Ishikawa (cell line): ENCODE measurements around the gene ZNF546.

ENCODE experiments used
- CEBPB ChIP-seq: IDR thresholded peaks from 2 replicates; pipeline ENCODE4 v1.6.1; 2012
- CREB1 ChIP-seq: IDR thresholded peaks from 2 replicates; pipeline ENCODE4 v1.6.1; 2012; ENCODE audit warnings: low read depth
- EGR1 ChIP-seq: IDR thresholded peaks from 2 replicates; pipeline ENCODE4 v1.6.1; 2012
- EP300 ChIP-seq: IDR thresholded peaks from 2 replicates; pipeline ENCODE4 v1.6.1; 2012; ENCODE audit warnings: borderline replicate concordance
- FOXM1 ChIP-seq: IDR thresholded peaks from 2 replicates; pipeline ENCODE4 v1.6.1; 2012; ENCODE audit warnings: low read depth, borderline replicate concordance
- MAX ChIP-seq: IDR thresholded peaks from 2 replicates; pipeline ENCODE4 v1.6.1; 2012
- NFIC ChIP-seq: IDR thresholded peaks from 2 replicates; pipeline ENCODE4 v1.6.1; 2012
- RAD21 ChIP-seq: IDR thresholded peaks from 2 replicates; pipeline ENCODE4 v1.6.1; 2012; ENCODE audit warnings: low read depth
- REST ChIP-seq: IDR thresholded peaks from 2 replicates; pipeline ENCODE4 v1.6.1; 2012; ENCODE audit warnings: low read depth, mild to moderate bottlenecking
- TAF1 ChIP-seq: IDR thresholded peaks from 2 replicates; pipeline ENCODE4 v1.6.1; 2012; ENCODE audit warnings: low read depth, mild to moderate bottlenecking
- TCF12 ChIP-seq: IDR thresholded peaks from 2 replicates; pipeline ENCODE4 v1.6.1; 2012; ENCODE audit warnings: low read depth
- TEAD4 ChIP-seq: IDR thresholded peaks from 2 replicates; pipeline ENCODE4 v1.6.1; 2012
- USF1 ChIP-seq: IDR thresholded peaks from 2 replicates; pipeline ENCODE4 v1.6.1; 2012
- YY1 ChIP-seq: IDR thresholded peaks from 2 replicates; pipeline ENCODE4 v1.6.1; 2012; ENCODE audit warnings: low read depth
- ZBTB7A ChIP-seq: IDR thresholded peaks from 2 replicates; pipeline ENCODE4 v1.6.1; 2012; ENCODE audit warnings: low read depth

Gene ZNF546

GRCh38 chr19:39987167-39987566, 9.7 kb upstream of the ZNF546 start:
- TF ChIP-seq RAD21, result no peak
- TF ChIP-seq CREB1, result no peak
- TF ChIP-seq NFIC, result no peak
- TF ChIP-seq EGR1, result no peak
- TF ChIP-seq CEBPB, result no peak
- no peak for TF ChIP-seq YY1
- TF ChIP-seq MAX, result no peak
- no peak for TF ChIP-seq USF1
- TF ChIP-seq REST, result no peak
- TF ChIP-seq ZBTB7A, result no peak
- TF ChIP-seq TAF1, result no peak

GRCh38 chr19:39987596-39987995, 9.3 kb upstream of the ZNF546 start:
- no peak for TF ChIP-seq USF1
- TF ChIP-seq TEAD4, result no peak
- TF ChIP-seq YY1, result no peak
- TF ChIP-seq NFIC, result no peak
- no peak for TF ChIP-seq EP300

- TF ChIP-seq NFIC (no peak), REST (no peak), EGR1 (no peak), RAD21 (no peak), TAF1 (no peak), FOXM1 (no peak), CREB1 (no peak), ZBTB7A (no peak), USF1 (no peak), TCF12 (no peak), MAX (no peak), TEAD4 (no peak), EP300 (no peak), YY1 (no peak), CEBPB (no peak)
Measured at GRCh38 chr19:39993605-39994004, 3.3 kb upstream of the ZNF546 start.

GRCh38 chr19:39994361-39994760, 2.5 kb upstream of the ZNF546 start:
- no peak for TF ChIP-seq ZBTB7A
- TF ChIP-seq TCF12, result no peak
- no peak for TF ChIP-seq CEBPB
- TF ChIP-seq RAD21, result no peak
- no peak for TF ChIP-seq NFIC
- no peak for TF ChIP-seq TEAD4
- TF ChIP-seq MAX, result no peak
- no peak for TF ChIP-seq USF1
- no peak for TF ChIP-seq YY1
- no peak for TF ChIP-seq EGR1
- no peak for TF ChIP-seq EP300
- TF ChIP-seq REST, result no peak
- no peak for TF ChIP-seq FOXM1
- no peak for TF ChIP-seq CREB1
- TF ChIP-seq TAF1, result no peak
